CD4-positive, alpha-beta memory T cell (primary cell): ENCODE results near the gene TAF6. TPM values are rescaled to one million over a fixed set of nuclear protein-coding genes. Genes with fewer than 3 reads are reported as not detected.
A peak's percentile ranks its signal among the peaks of the same experiment; 100 is the strongest.

Source experiments
- CTCF ChIA-PET: fragments of 350-600 bp; sonication (Branson Sonifier 250); formaldehyde crosslinking; loops from one replicate; lab custom pipeline; 2021; ENCODE audit warnings: inconsistent platforms; ENCODE audit not compliant: partially characterized antibody; lab: Charles Lee
- POLR2A ChIA-PET: fragments of 350-600 bp; sonication (Branson Sonifier 250); formaldehyde crosslinking; loops from one replicate; lab custom pipeline; 2021; ENCODE audit not compliant: partially characterized antibody; lab: Charles Lee
- DNase-seq, 5 donors: peaks; one replicate each; pipeline versions ENCODE4 v3.0.0 to v3.0.0-alpha.2; 2020 to 2022; ENCODE audit warnings: mixed read lengths in 1 of 5
- H3K27ac ChIP-seq: one replicate; pipeline ENCODE4 v1.7.0; 2013; ENCODE audit warnings: low read depth, low read length
- H3K27me3 ChIP-seq: 2 replicates; pipeline ENCODE4 v1.7.0; 2013; ENCODE audit warnings: mild to moderate bottlenecking, low read length, moderate library complexity; ENCODE audit not compliant: insufficient read depth
- H3K36me3 ChIP-seq: 2 replicates; pipeline ENCODE4 v1.7.0; 2013; ENCODE audit warnings: mild to moderate bottlenecking, low read length, moderate library complexity; ENCODE audit not compliant: insufficient read depth
- H3K4me1 ChIP-seq: 2 replicates; pipeline ENCODE4 v1.7.0; 2013; ENCODE audit warnings: mild to moderate bottlenecking, low read length, moderate library complexity; ENCODE audit not compliant: insufficient read depth
- H3K4me3 ChIP-seq, 2 donors: one replicate each; pipeline ENCODE4 v1.7.0; 2013; ENCODE audit warnings: low read length in 2 of 2, mild to moderate bottlenecking in 1 of 2
- H3K9me3 ChIP-seq, 2 donors: one replicate each; pipeline ENCODE4 v1.7.0; 2013; ENCODE audit warnings: low read length in 2 of 2, control low read depth in 1 of 2; ENCODE audit not compliant: control insufficient read depth in 1 of 2
- H3K27ac Mint-ChIP-seq, 7 donors: one replicate each; pipeline ENCODE4 v1.8.0; 2020 to 2021; ENCODE audit warnings: mixed read lengths in 7 of 7, mild to moderate bottlenecking in 6 of 7, inconsistent platforms in 3 of 7, moderate library complexity in 3 of 7
- H3K27me3 Mint-ChIP-seq, 2 donors: one replicate each; pipeline ENCODE4 v1.8.0; 2020 to 2021; ENCODE audit warnings: mixed read lengths in 2 of 2
- H3K36me3 Mint-ChIP-seq, 2 donors: one replicate each; pipeline ENCODE4 v1.8.0; 2020 to 2021; ENCODE audit warnings: mixed read lengths in 2 of 2, inconsistent platforms in 1 of 2, mild to moderate bottlenecking in 1 of 2
- H3K4me1 Mint-ChIP-seq, 4 donors: one replicate each; pipeline ENCODE4 v1.8.0; 2020 to 2021; ENCODE audit warnings: mixed read lengths in 4 of 4, mild to moderate bottlenecking in 1 of 4
- H3K4me3 Mint-ChIP-seq, 8 donors: one replicate each; pipeline ENCODE4 v1.8.0; 2020 to 2021; ENCODE audit warnings: mixed read lengths in 8 of 8, mild to moderate bottlenecking in 7 of 8, moderate library complexity in 6 of 8, inconsistent platforms in 3 of 8
- H3K9me3 Mint-ChIP-seq, 8 donors: one replicate each; pipeline ENCODE4 v1.8.0; 2020 to 2021; ENCODE audit warnings: mixed read lengths in 8 of 8, mild to moderate bottlenecking in 5 of 8, inconsistent platforms in 3 of 8, moderate library complexity in 1 of 8
- intact Hi-C: fragments of 100-400 bp; cut with micrococcal nuclease; formaldehyde crosslinking; loops from one replicate; pipeline ENCODE4 v1.15.1; 2023
- polyA plus RNA-seq, 2 donors: library from polyadenylated mRNA; unstranded; fragments of 300-500 nt; fragmentation: Illumina TruSeq; gene quantifications; one replicate each; pipeline ENCODE4 v1.2.3, GENCODE V29; 2021
- total RNA-seq, 2 experiments: library from RNA; stranded (reverse); gene quantifications; one replicate each; pipeline ENCODE4 v1.2.3, GENCODE V29; 2021

Gene TAF6
- total RNA-seq (10 to 100 TPM; 61.6 to 62.2 TPM), polyA plus RNA-seq (10 to 100 TPM; 25.3 to 35.2 TPM)

DNA sequence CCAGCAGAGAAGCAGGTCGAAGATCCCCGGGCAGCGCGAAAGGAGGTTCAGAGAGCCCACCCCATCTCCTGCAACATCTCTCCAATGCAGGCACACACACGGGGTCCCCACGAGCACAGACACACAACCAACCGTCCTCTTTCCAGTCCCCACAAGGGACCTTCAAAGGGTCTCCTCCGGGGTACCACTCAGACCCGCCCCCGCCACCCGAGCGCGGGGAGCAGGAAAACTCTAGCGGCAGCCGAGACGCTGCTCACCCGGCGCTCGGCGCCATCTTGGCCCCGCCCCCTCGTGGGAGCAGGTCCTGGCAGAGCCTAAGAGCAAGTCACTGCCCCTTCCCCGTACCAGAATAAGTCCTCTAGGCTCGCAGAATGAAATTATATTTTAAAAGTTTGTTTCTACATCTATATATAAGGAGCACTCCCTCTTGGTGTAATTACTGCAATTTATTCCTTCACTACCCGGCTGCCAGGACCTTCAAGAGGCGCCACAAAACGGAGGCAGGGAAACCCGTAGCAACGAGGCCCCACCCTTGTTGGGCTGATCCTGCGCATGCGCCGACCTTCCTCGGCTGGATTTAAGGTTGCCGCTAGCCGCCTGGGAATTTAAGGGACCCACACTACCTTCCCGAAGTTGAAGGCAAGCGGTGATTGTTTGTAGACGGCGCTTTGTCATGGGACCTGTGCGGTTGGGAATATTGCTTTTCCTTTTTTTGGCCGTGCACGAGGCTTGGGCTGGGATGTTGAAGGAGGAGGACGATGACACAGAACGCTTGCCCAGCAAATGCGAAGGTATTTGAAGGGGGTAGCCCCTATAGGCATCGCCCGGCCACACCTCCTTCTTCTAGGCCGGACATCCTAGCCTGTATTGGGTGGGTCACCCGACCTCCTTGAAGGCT, at the start of gene TAF6, which contains the start of gene CNPY4:
Gene TAF6, minus strand, starts transcription at position 287 of the 898 bp plus-strand sequence. CDS start 5,149 bp downstream, outside the sequence.
Gene CNPY4, plus strand, starts transcription at position 563 of the 898 bp plus-strand sequence. Its CDS starts 111 bp downstream, at position 674.
- H3K36me3 ChIP-seq: peaks cover 2% of the 10 kb centered on the region
- POLR2A ChIA-PET: interaction anchor here (0.7 to 7.9 kb wide), 17 partner anchors 10 to 470 kb away, joined by 3 to 175 read pairs (median 6); partner anchors contain the start of genes AP4M1, COPS6, LAMTOR4 and MCM7
- CTCF ChIA-PET: interaction anchor here (1.1 to 3.5 kb wide), 5 partner anchors 11 to 288 kb away, joined by 3 to 21 read pairs (median 3); no protein-coding TSS in a partner anchor
- peak within 1 kb of the TSS; percentile 89 to 95 for H3K4me3 ChIP-seq
- no peaks in the 10 kb centered on the region for H3K27me3 ChIP-seq
- no peaks in the 10 kb centered on the region for H3K27me3 Mint-ChIP-seq
- peaks cover 3 to 37% of the 10 kb centered on the region in 2 donors for H3K36me3 Mint-ChIP-seq
- intact Hi-C loops: loop anchor here (1.0 kb wide), 3 partner anchors 8 to 38 kb away; partner anchors contain the start of genes AP4M1, MCM7 and ZNF3
- peak; percentile 96 for DNase-seq
- peak within 1 kb of the TSS; percentile 94 to 99 (median 96) for H3K4me3 Mint-ChIP-seq
- H3K4me1 Mint-ChIP-seq: peaks cover 8 to 41% (median 27%) of the 10 kb centered on the region in 4 donors
- H3K9me3 Mint-ChIP-seq: peaks cover 0 to 3% (median 0%) of the 10 kb centered on the region in 8 donors
- H3K27ac Mint-ChIP-seq: peak within 1 kb of the TSS; percentile 95 to 100 (median 99)
- H3K4me1 ChIP-seq: peaks cover 26% of the 10 kb centered on the region
- no peaks in the 10 kb centered on the region for H3K9me3 ChIP-seq
- peak within 1 kb of the TSS; percentile 80 for H3K27ac ChIP-seq

DNA sequence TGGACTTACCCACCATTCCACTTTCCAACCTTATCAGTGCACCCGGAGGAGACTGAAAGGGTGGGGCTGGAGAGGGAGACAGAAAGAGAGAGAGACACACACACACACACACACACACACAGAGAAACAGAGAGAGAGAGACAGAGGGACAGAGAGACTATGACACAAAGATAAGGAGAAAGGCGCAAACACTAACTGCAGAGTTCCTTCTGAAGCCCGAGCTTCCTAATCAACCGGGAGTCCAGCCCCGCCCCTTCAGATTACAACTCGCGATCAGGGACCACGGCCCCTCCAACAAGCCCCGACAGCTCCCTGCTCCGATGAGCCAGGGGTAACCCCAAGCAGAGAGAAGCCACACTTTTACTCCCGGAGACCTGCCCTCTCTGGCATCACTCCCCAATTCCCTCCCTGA, 48.8 kb upstream of the TAF6 start:
- Mint-ChIP-seq H3K36me3 (peaks cover 0 to 4% of the 10 kb centered on the region in 2 donors), H3K9me3 (peaks cover 0 to 2% (median 0%) of the 10 kb centered on the region in 8 donors), H3K27ac (peak overlapping the region; percentile 81 to 96 (median 91)), H3K27me3 (peaks cover 2 to 4% of the 10 kb centered on the region in 2 donors), H3K4me1 (peaks cover 52 to 82% (median 66%) of the 10 kb centered on the region in 4 donors), H3K4me3 (peak overlapping the region; percentile 87 to 94 (median 90))
- intact Hi-C loops: loop anchor here (1.0 to 2.0 kb wide), 3 partner anchors 9 to 19 kb away; partner anchors contain the start of genes GPC2, LAMTOR4, STAG3 and TRAPPC14
- ChIA-PET CTCF (interaction anchor here (0.6 to 1.2 kb wide), 3 partner anchors 9 to 37 kb away, joined by 3 to 5 read pairs (median 4); partner anchors contain the start of gene GPC2), POLR2A (interaction anchor here (0.8 to 6.9 kb wide), 6 partner anchors 9 to 67 kb away, joined by 4 to 95 read pairs (median 20); partner anchors contain the start of genes AP4M1, GPC2, LAMTOR4 and MCM7)
- Histone ChIP-seq H3K27ac (peak overlapping the region; percentile 29), H3K4me1 (peaks cover 80% of the 10 kb centered on the region), H3K27me3 (no peaks in the 10 kb centered on the region), H3K36me3 (no peaks in the 10 kb centered on the region), H3K9me3 (no peaks in the 10 kb centered on the region), H3K4me3 (peak overlapping the region; percentile 30 to 38)
- DNase-seq: peak in 1 of 5 donors; percentile 46

GRCh38 chr7:100166970-100167911, 48.1 kb upstream of the TAF6 start:
- H3K4me3 Mint-ChIP-seq: peak overlapping the region; percentile 87 to 94 (median 90)
- Histone ChIP-seq H3K4me1 (peaks cover 84% of the 10 kb centered on the region), H3K4me3 (peak overlapping the region in 1 of 2 donors; percentile 38), H3K9me3 (no peaks in the 10 kb centered on the region), H3K36me3 (no peaks in the 10 kb centered on the region), H3K27me3 (no peaks in the 10 kb centered on the region), H3K27ac (peak overlapping the region; percentile 29)
- POLR2A ChIA-PET: interaction anchor here (0.8 to 6.9 kb wide), 9 partner anchors 10 to 66 kb away, joined by 3 to 95 read pairs (median 6); partner anchors contain the start of genes AP4M1, GPC2, LAMTOR4 and MCM7
- DNase-seq: no peak
- H3K36me3 Mint-ChIP-seq: peaks cover 0 to 4% of the 10 kb centered on the region in 2 donors
- intact Hi-C loops: loop anchor here (2.0 kb wide), 1 partner anchor 18 kb away; the partner anchor contains the start of gene LAMTOR4
- H3K9me3 Mint-ChIP-seq: peaks cover 0 to 2% (median 0%) of the 10 kb centered on the region in 8 donors
- CTCF ChIA-PET: interaction anchor here (0.8 to 2.6 kb wide), 9 partner anchors 9 to 51 kb away, joined by 3 to 13 read pairs (median 5); partner anchors contain the start of gene GPC2
- peaks cover 54 to 88% (median 70%) of the 10 kb centered on the region in 4 donors for H3K4me1 Mint-ChIP-seq
- H3K27ac Mint-ChIP-seq: peak overlapping the region; percentile 81 to 96 (median 91)
- H3K27me3 Mint-ChIP-seq: peaks cover 2 to 4% of the 10 kb centered on the region in 2 donors

- Histone ChIP-seq H3K4me3 (peak overlapping the region in 1 of 2 donors; percentile 4), H3K27ac (peak overlapping the region; percentile 29), H3K27me3 (no peaks in the 10 kb centered on the region), H3K9me3 (no peaks in the 10 kb centered on the region), H3K4me1 (peaks cover 79% of the 10 kb centered on the region), H3K36me3 (no peaks in the 10 kb centered on the region)
- H3K27me3 Mint-ChIP-seq: peaks cover 0 to 4% of the 10 kb centered on the region in 2 donors
- intact Hi-C loops: loop anchor here (2.0 kb wide), 1 partner anchor 18 kb away; the partner anchor contains the start of gene LAMTOR4
- POLR2A ChIA-PET: interaction anchor here (0.5 to 6.9 kb wide), 8 partner anchors 9 to 100 kb away, joined by 3 to 95 read pairs (median 9); partner anchors contain the start of genes GPC2, LAMTOR4, STAG3 and TRAPPC14
- H3K36me3 Mint-ChIP-seq: peaks cover 0 to 4% of the 10 kb centered on the region in 2 donors
- peak overlapping the region; percentile 84 to 94 (median 89) for H3K4me3 Mint-ChIP-seq
- CTCF ChIA-PET: interaction anchor here (0.8 to 2.6 kb wide), 8 partner anchors 10 to 51 kb away, joined by 3 to 13 read pairs (median 5); partner anchors contain the start of gene GPC2
- H3K4me1 Mint-ChIP-seq: peaks cover 54 to 87% (median 69%) of the 10 kb centered on the region in 4 donors
- DNase-seq: peak; percentile 42 to 65 (median 53)
- H3K27ac Mint-ChIP-seq: peak overlapping the region; percentile 81 to 96 (median 92)
- peaks cover 0 to 2% (median 0%) of the 10 kb centered on the region in 8 donors for H3K9me3 Mint-ChIP-seq
Observed at GRCh38 chr7:100166317-100166940, 47.3 kb upstream of the TAF6 start.

DNA sequence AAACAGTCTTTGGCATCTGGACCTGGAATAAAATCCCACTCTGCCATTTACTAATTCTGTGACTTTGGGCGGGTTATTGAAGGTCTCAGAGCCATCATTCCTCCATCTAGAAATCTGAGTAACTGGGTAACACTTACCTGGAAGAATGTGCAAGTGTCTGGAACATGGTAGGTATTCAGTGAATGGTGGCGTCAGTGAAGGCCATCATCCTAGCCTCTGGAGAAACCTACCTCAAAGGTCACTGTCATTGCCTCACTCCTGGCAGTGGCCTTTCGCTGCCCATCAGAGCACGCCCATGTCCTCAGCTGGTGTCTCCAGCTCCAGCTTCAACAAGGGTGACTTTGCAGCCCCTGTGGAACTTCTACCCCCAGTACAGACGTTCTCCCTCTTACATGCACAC, 44.7 kb upstream of the TAF6 start:
- intact Hi-C loops: no loop called here
- Histone ChIP-seq H3K27ac (peak overlapping the region; percentile 31), H3K4me1 (peaks cover 61% of the 10 kb centered on the region)

More for the DNA sequence above, 44.7 kb upstream of the TAF6 start:
- Mint-ChIP-seq H3K27ac (peak overlapping the region; percentile 84 to 97 (median 92)), H3K36me3 (peaks cover 0 to 5% of the 10 kb centered on the region in 2 donors), H3K4me3 (peak overlapping the region in 5 of 8 donors; percentile 25 to 81 (median 47)), H3K4me1 (peaks cover 49 to 85% (median 59%) of the 10 kb centered on the region in 4 donors), H3K9me3 (peaks cover 0 to 2% (median 0%) of the 10 kb centered on the region in 8 donors), H3K27me3 (no peaks in the 10 kb centered on the region)
- no peak for DNase-seq
- H3K9me3 ChIP-seq: no peaks in the 10 kb centered on the region
- ChIA-PET POLR2A (interaction anchor here (0.9 to 6.9 kb wide), 8 partner anchors 8 to 58 kb away, joined by 3 to 95 read pairs (median 4); partner anchors contain the start of genes GPC2, LAMTOR4 and STAG3), CTCF (interaction anchor here (0.7 to 2.0 kb wide), 5 partner anchors 16 to 36 kb away, joined by 3 to 6 read pairs (median 3); no protein-coding TSS in a partner anchor)
- H3K27me3 ChIP-seq: no peaks in the 10 kb centered on the region
- peak overlapping the region in 1 of 2 donors; percentile 30 for H3K4me3 ChIP-seq
- H3K36me3 ChIP-seq: no peaks in the 10 kb centered on the region
